Fibroblast of villous mesenchyme (primary cell): ENCODE results near the gene SIRT6. TPM values are rescaled to one million over a fixed set of nuclear protein-coding genes. Genes with fewer than 3 reads are reported as not detected.
"Not testable (repeated sequence)": the region's sequence is repeated elsewhere in the genome, so short reads cannot be mapped to it uniquely, and the experiment has no call there.

Experiments used
- DNase-seq: peaks from one replicate; pipeline ENCODE4 v3.0.0-alpha.2; 2010; ENCODE audit warnings: low read depth
- H3K4me3 ChIP-seq: 2 replicates; pipeline ENCODE4 v1.5.1; 2011; ENCODE audit warnings: low read depth, mild to moderate bottlenecking, low read length
- total RNA-seq: library from RNA; depleted of rRNA; stranded (reverse); fragments of >200 nt; gene quantifications from 2 replicates; pipeline ENCODE4 v1.2.3, GENCODE V29; 2012
- TF ChIP-seq, protein P1 (sequence below): IDR thresholded peaks from 2 replicates; pipeline ENCODE4 v1.5.1; 2012; ENCODE audit warnings: low read depth, mild to moderate bottlenecking, low read length; ENCODE audit not compliant: insufficient read depth

Gene SIRT6
- total RNA-seq, 1 donor = 10.4 TPM

- DNase-seq = no peak
- TF ChIP-seq, protein P1, sequence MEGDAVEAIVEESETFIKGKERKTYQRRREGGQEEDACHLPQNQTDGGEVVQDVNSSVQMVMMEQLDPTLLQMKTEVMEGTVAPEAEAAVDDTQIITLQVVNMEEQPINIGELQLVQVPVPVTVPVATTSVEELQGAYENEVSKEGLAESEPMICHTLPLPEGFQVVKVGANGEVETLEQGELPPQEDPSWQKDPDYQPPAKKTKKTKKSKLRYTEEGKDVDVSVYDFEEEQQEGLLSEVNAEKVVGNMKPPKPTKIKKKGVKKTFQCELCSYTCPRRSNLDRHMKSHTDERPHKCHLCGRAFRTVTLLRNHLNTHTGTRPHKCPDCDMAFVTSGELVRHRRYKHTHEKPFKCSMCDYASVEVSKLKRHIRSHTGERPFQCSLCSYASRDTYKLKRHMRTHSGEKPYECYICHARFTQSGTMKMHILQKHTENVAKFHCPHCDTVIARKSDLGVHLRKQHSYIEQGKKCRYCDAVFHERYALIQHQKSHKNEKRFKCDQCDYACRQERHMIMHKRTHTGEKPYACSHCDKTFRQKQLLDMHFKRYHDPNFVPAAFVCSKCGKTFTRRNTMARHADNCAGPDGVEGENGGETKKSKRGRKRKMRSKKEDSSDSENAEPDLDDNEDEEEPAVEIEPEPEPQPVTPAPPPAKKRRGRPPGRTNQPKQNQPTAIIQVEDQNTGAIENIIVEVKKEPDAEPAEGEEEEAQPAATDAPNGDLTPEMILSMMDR = no peak
- no peak overlapping the region for H3K4me3 ChIP-seq
These were observed 16.2 kb upstream of the SIRT6 start for GRCh38 chr19:4198467-4199126.

DNA sequence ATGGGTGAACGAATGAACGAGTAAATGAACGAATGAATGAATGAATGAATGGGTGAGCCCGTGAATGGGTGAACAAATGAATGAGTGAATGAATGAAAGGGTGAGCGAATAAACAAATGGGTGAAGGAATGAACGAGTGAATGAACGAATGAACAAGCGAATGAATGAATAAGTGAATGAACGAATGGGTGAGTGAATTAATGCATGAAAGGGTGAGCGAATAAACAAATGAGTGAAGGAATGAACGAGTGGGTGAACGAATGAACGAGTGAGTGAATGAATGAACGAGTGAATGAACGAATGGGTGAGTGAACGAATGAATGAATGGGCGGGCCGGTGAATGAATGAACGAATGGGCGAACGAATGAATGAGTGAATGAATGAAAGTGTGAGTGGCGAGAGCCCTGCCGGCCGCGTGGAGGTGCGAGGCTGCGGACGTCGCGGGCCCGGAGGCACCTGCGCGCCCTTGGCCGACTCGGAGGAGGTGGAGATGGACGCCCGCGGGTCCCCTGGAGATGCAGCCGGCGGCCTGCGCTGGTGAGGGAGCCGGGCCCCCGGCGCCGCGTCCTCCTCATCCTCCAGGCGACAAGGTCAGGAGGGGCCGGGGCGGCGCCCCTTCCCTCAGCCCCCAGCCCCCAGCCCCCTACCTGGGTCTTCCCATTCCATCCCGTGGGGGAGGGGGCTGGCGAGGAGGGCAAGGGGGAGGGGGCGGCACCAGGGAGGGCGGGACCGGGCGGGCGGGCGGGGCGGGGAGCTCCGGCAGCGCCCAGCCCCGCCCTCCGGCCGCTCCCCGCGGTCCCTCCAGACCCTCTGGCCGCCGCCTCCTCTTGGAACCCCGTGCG lies 15.5 kb upstream of the SIRT6 start:
- H3K4me3 ChIP-seq = no peak overlapping the region
- TF ChIP-seq, protein P1 = no peak
- no peak for DNase-seq

GRCh38 chr19:4197228-4197624 lies 14.9 kb upstream of the SIRT6 start:
- no peak overlapping the region for H3K4me3 ChIP-seq
- TF ChIP-seq, protein P1 = no peak
- DNase-seq = no peak

DNA sequence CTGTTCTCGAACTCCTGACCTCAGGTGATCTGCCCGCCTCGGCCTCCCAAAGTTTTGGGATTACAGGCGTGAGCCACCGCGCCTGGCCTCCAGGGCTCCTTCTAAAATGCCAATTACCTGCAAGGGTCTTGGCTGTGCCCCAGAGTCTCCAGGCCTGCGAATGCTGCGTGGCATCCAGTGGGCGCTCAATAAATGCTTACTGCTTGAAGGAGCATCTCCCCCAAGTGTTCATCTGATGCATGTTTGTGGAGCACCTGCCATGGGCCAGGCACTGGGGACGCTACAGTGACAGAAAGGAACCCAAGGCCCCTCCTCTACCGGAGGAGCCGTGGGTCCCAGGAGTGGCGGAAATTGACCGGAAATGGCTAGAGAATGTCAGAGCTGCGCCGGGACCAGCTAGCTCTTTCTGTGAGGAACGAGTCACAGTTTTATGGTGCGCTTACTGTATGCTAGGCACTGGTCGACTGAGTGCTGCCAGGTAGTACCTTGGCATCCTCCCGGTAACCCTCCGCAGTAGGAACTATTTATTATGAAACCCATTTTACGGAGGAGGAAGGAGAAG lies 14.3 kb upstream of the SIRT6 start:
- no peak overlapping the region for H3K4me3 ChIP-seq
- DNase-seq = no peak
- TF ChIP-seq, protein P1 = no peak

DNA sequence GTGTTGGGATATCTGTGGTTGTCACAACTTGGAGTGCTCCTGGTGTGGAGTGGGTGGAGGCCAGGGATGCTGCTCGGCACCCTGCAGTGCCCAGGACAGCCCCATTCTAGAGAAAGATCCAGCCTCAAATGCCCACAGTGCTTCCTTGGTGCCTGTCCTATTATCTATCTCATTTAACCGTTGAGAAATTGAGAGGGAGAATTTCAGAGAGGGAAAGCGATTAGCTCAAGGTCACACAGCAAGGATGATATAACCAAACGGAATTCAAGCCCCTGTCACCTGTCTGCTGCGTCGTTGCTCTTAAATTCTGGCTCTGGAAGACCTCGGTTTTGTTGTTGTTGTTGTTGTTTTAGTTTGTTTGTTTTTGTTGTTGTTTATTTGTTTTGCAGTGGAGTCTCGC lies 13.6 kb upstream of the SIRT6 start:
- DNase-seq = no peak
- H3K4me3 ChIP-seq = no peak overlapping the region

DNA sequence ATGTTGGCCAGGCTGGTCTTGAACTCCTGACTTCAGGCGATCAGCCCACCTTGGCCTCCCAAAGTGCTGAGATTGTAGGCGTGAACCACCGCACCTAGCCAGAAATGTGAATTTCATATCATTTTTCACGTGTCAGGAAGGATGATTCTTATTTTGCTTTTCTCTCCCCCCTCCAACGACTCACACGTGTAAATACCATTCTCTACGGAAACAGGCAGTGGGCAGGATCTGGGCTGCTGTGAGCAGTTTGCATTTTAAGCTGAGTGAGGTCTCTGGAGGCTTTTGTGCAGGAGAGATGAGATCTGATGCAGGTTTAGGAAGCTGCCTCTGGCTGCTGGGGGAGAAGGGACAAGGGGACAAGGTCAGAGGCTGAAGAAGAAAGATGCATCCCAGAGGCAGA lies 12.0 kb upstream of the SIRT6 start:
- TF ChIP-seq, protein P1 = no peak
- no peak for DNase-seq
- no peak overlapping the region for H3K4me3 ChIP-seq

More for the DNA sequence above, 13.6 kb upstream of the SIRT6 start:
- TF ChIP-seq, protein P1 = no peak

DNA sequence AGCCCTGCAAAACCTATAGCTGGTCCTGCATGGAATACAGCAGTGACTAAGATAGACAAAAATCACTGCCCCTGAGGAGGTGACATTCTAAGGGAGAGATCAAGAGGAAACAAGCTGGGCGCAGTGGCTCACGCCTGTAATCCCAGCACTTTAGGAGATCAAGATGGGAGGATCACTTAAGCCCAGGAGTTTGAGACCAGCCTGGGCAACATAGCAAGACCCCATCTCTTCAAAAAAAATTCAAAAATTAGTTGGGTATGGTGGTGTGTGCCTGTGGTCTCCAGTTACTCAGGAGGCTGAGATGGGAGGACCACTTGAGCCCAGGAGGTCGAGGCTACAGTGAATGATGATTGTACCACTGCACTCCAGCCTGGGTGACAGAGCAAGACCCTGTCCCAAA lies 10.2 kb upstream of the SIRT6 start:
- DNase-seq, H3K4me3 ChIP-seq: not testable (repeated sequence)
